Stomach smooth muscle (tissue), 2 donors: ENCODE results near the gene FBXL19.

ENCODE experiments used
- H3K27ac ChIP-seq: one replicate; pipeline ENCODE4 v1.7.0; 2013; ENCODE audit warnings: mild to moderate bottlenecking, low read length, inconsistent platforms
- H3K27me3 ChIP-seq, 2 donors: one replicate each; pipeline ENCODE4 v1.7.0; 2013; ENCODE audit warnings: low read length in 2 of 2; ENCODE audit not compliant: insufficient read depth in 2 of 2, control insufficient read depth in 1 of 2
- H3K36me3 ChIP-seq, 2 donors: one replicate each; pipeline ENCODE4 v1.7.0; 2013; ENCODE audit warnings: low read length in 2 of 2; ENCODE audit not compliant: control insufficient read depth in 2 of 2, insufficient read depth in 2 of 2
- H3K4me1 ChIP-seq: one replicate; pipeline ENCODE4 v1.7.0; 2013; ENCODE audit warnings: low read length; ENCODE audit not compliant: control insufficient read depth, insufficient read depth
- H3K4me3 ChIP-seq, 2 donors: one replicate each; pipeline ENCODE4 v1.7.0; 2013; ENCODE audit warnings: low read length in 2 of 2
- H3K9ac ChIP-seq, 2 donors: one replicate each; pipeline ENCODE4 v1.7.0; 2013; ENCODE audit warnings: low read length in 2 of 2, mild to moderate bottlenecking in 1 of 2
- H3K9me3 ChIP-seq, 2 donors: one replicate each; pipeline ENCODE4 v1.7.0; 2013; ENCODE audit warnings: low read length in 2 of 2; ENCODE audit not compliant: control insufficient read depth in 2 of 2
- donor health status: healthy.
- donor health status: Pancreatic carcinoma.

FBXL19 gene

DNA sequence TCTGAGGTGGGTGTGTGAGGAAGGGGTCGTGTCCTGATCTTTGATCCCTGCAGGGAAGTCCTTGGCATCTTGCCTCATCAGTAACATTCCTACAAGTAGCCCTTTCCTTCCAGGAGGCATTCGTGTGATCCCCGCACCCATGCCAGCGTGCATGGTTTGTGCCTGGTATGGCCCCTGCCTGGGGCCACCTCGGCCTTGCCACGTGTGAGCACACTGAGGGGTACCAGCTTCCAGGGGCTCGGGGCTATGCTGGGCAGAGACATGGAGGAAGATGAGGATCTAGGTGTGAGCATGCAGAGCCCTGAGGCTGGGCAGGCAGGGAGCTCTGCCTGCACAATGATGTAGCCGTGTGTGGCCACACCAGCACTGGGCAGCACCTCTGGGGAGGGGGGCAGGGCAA, 67.7 kb downstream of the FBXL19 start:
- H3K27me3 ChIP-seq = peaks cover 0 to 2% of the 10 kb centered on the region in 2 donors
- no peak overlapping the region for H3K4me3 ChIP-seq
- H3K27ac ChIP-seq = no peak overlapping the region
- peaks cover 1% of the 10 kb centered on the region for H3K4me1 ChIP-seq
- no peaks in the 10 kb centered on the region for H3K36me3 ChIP-seq
- H3K9me3 ChIP-seq = no peaks in the 10 kb centered on the region
- no peak overlapping the region for H3K9ac ChIP-seq

- H3K4me3 ChIP-seq = no peak overlapping the region
- H3K9me3 ChIP-seq = no peaks in the 10 kb centered on the region
- no peak overlapping the region for H3K9ac ChIP-seq
- H3K36me3 ChIP-seq = no peaks in the 10 kb centered on the region
- H3K4me1 ChIP-seq = peaks cover 11% of the 10 kb centered on the region
- H3K27ac ChIP-seq = no peak overlapping the region
- H3K27me3 ChIP-seq = peaks cover 0 to 2% of the 10 kb centered on the region in 2 donors
Measured at GRCh38 chr16:30992276-30992780, 69.0 kb downstream of the FBXL19 start.

DNA sequence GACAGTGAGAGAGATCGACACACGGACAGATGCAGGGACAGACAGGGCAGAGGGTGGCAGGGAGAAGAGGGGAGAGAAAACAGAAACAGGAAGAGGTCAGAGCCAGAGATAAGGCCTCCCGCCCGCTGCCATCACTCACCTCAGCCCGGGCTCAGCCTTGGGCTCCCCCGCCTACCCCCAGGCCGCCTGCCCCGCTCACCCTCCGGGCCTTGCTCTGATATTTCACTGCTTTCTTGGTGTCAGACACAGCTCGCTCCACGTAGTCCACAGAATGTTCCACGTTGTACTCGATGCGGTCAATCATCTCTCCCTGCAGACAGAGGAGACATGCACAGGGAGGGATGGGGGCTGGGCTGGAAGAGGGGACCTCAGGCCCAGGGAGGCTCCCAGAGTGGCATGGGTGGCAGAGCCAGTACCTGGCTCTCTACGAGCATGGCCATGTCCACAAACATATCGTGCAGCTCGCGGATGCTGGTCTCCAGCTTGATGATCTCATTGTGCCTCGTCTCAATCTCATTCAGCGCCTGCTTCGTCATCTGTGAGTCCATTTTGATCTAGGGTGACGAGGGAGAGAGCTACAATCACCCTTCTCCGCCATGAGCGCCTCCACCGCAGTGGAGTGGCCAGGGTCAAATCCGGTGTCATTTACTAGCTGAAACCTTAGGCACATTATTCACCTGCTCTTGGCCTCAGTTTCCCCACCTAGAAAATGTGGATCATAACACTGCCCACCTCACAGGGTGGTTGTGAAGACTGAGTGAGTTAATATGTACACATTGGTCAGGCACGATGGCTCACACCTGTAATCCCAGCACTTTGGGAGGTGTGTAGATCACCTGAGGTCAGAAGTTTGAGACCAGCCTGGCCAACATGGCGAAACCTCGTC, 69.8 kb downstream of the FBXL19 start:
- Histone ChIP-seq H3K36me3 (no peaks in the 10 kb centered on the region), H3K4me1 (peaks cover 17% of the 10 kb centered on the region), H3K4me3 (no peak overlapping the region), H3K27me3 (peaks cover 0 to 2% of the 10 kb centered on the region in 2 donors), H3K9me3 (no peaks in the 10 kb centered on the region), H3K9ac (no peak overlapping the region), H3K27ac (no peak overlapping the region)

GRCh38 chr16:30995927-30996323, 72.6 kb downstream of the FBXL19 start:
- Histone ChIP-seq H3K27ac (no peak overlapping the region), H3K4me1 (peaks cover 21% of the 10 kb centered on the region), H3K9me3 (no peaks in the 10 kb centered on the region), H3K9ac (peak overlapping the region in 1 of 2 donors; percentile 80), H3K27me3 (no peaks in the 10 kb centered on the region), H3K4me3 (peak overlapping the region; percentile 81 to 84), H3K36me3 (no peaks in the 10 kb centered on the region)

GRCh38 chr16:30996324-30996984, 73.1 kb downstream of the FBXL19 start:
- no peaks in the 10 kb centered on the region for H3K27me3 ChIP-seq
- H3K4me3 ChIP-seq = peak overlapping the region; percentile 81 to 84
- H3K36me3 ChIP-seq = no peaks in the 10 kb centered on the region
- peak overlapping the region; percentile 41 for H3K27ac ChIP-seq
- H3K4me1 ChIP-seq = peaks cover 21% of the 10 kb centered on the region
- peak overlapping the region; percentile 73 to 80 for H3K9ac ChIP-seq
- no peaks in the 10 kb centered on the region for H3K9me3 ChIP-seq

DNA sequence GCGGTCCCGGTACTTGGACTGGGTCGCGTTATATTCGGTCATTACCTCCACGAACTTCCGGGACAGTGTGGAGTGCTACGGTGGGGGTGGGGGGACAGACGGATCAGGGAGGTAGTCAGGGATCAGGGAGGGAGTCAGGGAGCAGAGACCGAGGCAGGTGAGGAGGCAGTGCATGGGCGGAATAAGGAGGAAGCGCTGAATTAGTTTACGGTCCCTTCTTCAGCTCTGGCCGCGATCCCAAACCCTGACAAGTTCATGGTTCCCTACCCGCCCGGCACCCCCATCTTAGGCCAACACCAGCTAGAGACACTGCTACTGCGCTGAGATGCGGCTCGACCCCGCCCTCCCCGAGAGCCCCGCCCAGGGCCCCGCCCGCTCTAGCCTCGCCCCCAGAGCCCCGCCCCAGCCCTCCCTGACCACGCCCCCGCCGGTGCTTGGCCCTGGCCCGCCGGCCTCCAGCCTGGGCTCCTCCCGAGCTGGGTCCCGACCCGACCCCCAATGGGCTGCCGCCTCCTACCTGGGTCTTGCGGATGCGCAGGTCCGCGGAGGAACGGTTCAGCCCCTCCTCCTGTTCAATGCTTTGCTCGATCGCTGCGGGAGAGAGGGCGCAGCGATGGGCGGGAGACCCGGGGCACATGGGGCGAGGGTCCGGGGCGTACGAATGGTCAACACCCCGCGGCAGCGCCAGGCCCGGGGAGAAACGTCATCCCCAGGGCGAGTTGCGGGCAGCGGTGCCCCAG, 73.8 kb downstream of the FBXL19 start:
- Histone ChIP-seq H3K4me3 (peak overlapping the region; percentile 81 to 84), H3K36me3 (no peaks in the 10 kb centered on the region), H3K4me1 (peaks cover 21% of the 10 kb centered on the region), H3K27ac (peak overlapping the region; percentile 41), H3K9ac (peak overlapping the region; percentile 73 to 80), H3K27me3 (no peaks in the 10 kb centered on the region), H3K9me3 (no peaks in the 10 kb centered on the region)

- Histone ChIP-seq H3K4me3 (peak overlapping the region; percentile 81 to 84), H3K9ac (peak overlapping the region; percentile 42 to 60), H3K4me1 (peaks cover 23% of the 10 kb centered on the region), H3K27ac (no peak overlapping the region), H3K27me3 (no peaks in the 10 kb centered on the region), H3K9me3 (no peaks in the 10 kb centered on the region), H3K36me3 (no peaks in the 10 kb centered on the region)
Measured at GRCh38 chr16:30997725-30998711, 74.6 kb downstream of the FBXL19 start.
